ENCODE measurements around the gene UQCR10.

DNA sequence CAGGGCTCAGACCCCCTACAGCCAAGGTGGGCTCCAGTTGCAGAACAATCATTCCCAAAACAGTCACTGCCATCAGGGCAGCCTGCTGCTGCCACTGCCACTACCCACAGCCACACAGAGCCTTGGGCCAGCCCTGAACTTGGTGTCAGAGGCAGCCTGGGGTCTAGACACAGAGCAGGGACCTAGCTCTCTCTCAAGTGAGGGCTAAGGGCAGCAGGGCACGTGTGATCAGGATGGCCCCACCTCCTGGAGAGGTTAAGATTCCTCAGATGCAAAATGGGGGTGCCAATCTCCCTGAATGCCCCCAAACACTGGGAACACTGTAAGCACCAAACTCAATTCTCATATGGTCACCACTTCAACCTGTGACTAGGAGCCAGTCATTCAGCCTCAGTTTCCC lies 31.8 kb upstream of the UQCR10 start:
- TF ChIP-seq, protein P1, sequence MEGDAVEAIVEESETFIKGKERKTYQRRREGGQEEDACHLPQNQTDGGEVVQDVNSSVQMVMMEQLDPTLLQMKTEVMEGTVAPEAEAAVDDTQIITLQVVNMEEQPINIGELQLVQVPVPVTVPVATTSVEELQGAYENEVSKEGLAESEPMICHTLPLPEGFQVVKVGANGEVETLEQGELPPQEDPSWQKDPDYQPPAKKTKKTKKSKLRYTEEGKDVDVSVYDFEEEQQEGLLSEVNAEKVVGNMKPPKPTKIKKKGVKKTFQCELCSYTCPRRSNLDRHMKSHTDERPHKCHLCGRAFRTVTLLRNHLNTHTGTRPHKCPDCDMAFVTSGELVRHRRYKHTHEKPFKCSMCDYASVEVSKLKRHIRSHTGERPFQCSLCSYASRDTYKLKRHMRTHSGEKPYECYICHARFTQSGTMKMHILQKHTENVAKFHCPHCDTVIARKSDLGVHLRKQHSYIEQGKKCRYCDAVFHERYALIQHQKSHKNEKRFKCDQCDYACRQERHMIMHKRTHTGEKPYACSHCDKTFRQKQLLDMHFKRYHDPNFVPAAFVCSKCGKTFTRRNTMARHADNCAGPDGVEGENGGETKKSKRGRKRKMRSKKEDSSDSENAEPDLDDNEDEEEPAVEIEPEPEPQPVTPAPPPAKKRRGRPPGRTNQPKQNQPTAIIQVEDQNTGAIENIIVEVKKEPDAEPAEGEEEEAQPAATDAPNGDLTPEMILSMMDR (IDR thresholded peaks at IDR 0.05; ENCODE audit: low read depth, low read length, poor library complexity, severe bottlenecking): no peak
- no peak for TF ChIP-seq EZH2phosphoT487 (IDR thresholded peaks at IDR 0.05; ENCODE audit: borderline replicate concordance, low read length)
